Choroid plexus epithelial cell (primary cell): ENCODE results near the gene ASPSCR1.

Source experiments
- DNase-seq: peaks from one replicate; pipeline ENCODE4 v3.0.0-alpha.2; 2010; ENCODE audit warnings: low read depth
- H3K4me3 ChIP-seq: 2 replicates; pipeline ENCODE4 v1.5.1; 2011; ENCODE audit warnings: low read depth, mild to moderate bottlenecking, control low read depth, low read length, moderate library complexity
- CTCF ChIP-seq: conservative IDR thresholded peaks from 2 replicates; pipeline ENCODE4 v1.5.1; 2011; ENCODE audit warnings: low read depth, mild to moderate bottlenecking, control low read depth, inconsistent platforms, low read length, moderate library complexity

ASPSCR1 gene

GRCh38 chr17:81994593-81995462 is 17.4 kb downstream of the ASPSCR1 start:
- no peak overlapping the region for H3K4me3 ChIP-seq
- DNase-seq: peak; percentile 17
- TF ChIP-seq CTCF: no peak

- no peak for DNase-seq
- no peak for TF ChIP-seq CTCF
- H3K4me3 ChIP-seq: no peak overlapping the region
Measured at GRCh38 chr17:81995463-81996231, 18.2 kb downstream of the ASPSCR1 start.

GRCh38 chr17:81996232-81996756 is 18.9 kb downstream of the ASPSCR1 start:
- H3K4me3 ChIP-seq: no peak overlapping the region
- TF ChIP-seq CTCF: no peak
- no peak for DNase-seq

- H3K4me3 ChIP-seq: no peak overlapping the region
- no peak for DNase-seq
Measured at GRCh38 chr17:81996757-81997441, 19.5 kb downstream of the ASPSCR1 start.

GRCh38 chr17:81998212-81998611 is 20.8 kb downstream of the ASPSCR1 start:
- H3K4me3 ChIP-seq: no peak overlapping the region
- no peak for TF ChIP-seq CTCF
- no peak for DNase-seq

More at GRCh38 chr17:81996757-81997441, 19.5 kb downstream of the ASPSCR1 start:
- no peak for TF ChIP-seq CTCF

- no peak for TF ChIP-seq CTCF
- DNase-seq: no peak
- H3K4me3 ChIP-seq: no peak overlapping the region
Measured at GRCh38 chr17:81998691-81999438, 21.4 kb downstream of the ASPSCR1 start.
